Breast epithelium (tissue), 3 donors: ENCODE data around the gene TEX52.
"Not testable (repeated sequence)": the region's sequence is repeated elsewhere in the genome, so short reads cannot be mapped to it uniquely, and the experiment has no call there.

Experiments used
- CTCF ChIP-seq, 3 donors: fragments of 450-650 bp; IDR thresholded peaks; one replicate each; pipeline ENCODE4 v1.5.1; 2016 to 2017; ENCODE audit warnings: antibody characterized with exemption in 3 of 3, mild to moderate bottlenecking in 3 of 3, moderate library complexity in 3 of 3
- POLR2A ChIP-seq: fragments of 450-650 bp; IDR thresholded peaks from one replicate; pipeline ENCODE4 v1.6.1; 2016; ENCODE audit warnings: antibody characterized with exemption, mild to moderate bottlenecking, moderate library complexity

- not testable (repeated sequence) for TF ChIP-seq CTCF (IDR thresholded peaks at IDR 0.05); POLR2A
These were observed 6.6 kb upstream of the TEX52 start for GRCh38 chr12:2863402-2863801.
